ENCODE measurements around the gene DHODH. TPM values are rescaled to one million over a fixed set of nuclear protein-coding genes. Genes with fewer than 3 reads are reported as not detected.

Gene DHODH
- total and polyA plus RNA-seq, 2 of the 8 experiments (the other 6 are each of a cell fraction or from before 2014, with no cell fraction given), result 9.1 to 19.4 TPM

DNA sequence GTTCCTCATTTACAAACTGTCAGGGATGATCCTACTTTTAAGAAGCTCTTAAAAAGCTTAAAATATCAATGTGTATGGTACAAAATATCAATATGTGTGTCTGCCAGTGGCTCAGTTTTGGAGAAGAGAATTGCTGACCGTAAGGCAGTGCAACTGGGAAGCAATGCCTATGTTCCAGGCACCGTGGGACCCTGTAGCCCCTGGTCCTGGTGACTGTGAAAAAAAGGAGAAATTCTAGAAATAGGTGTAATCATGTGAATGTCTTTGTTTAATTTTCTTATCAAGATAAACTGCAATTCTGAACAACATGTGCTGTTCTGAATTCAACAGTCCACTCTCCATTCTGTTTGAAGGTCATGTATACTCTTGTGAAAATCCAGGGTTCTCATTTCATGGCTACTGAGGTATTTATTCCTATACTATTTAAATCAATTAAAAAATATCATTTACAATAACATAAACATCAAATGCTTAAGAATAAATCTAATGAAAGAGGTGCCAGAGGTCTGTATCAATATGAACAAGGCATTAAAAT is 36.3 kb downstream of the DHODH start:
- FAIRE-seq (no peak), DNase-seq (ENCODE audit: low read depth in 1 of 2, low spot score in 2 of 2) (no peak)
- no peak overlapping the region for H4K91ac ChIP-seq (replicated peaks; ENCODE audit: insufficient read length, low read length)
- H2BK120ac ChIP-seq (replicated peaks; ENCODE audit: low read depth, low read length), result no peak overlapping the region
- H2AK5ac ChIP-seq (ENCODE audit: low read depth, low read length), result no peak overlapping the region
- no peaks in the 10 kb centered on the region for H3K79me2 ChIP-seq (ENCODE audit: control insufficient read depth in 1 of 2, insufficient read depth in 2 of 2, low read length in 2 of 2)
- no peak overlapping the region for H3K4me2 ChIP-seq (ENCODE audit: insufficient read depth in 1 of 2, low read depth in 2 of 2, low read length in 2 of 2)
- no peaks in the 10 kb centered on the region for H3K9me3 ChIP-seq (ENCODE audit: insufficient read depth in 2 of 2, low read depth in 1 of 2, low read length in 1 of 2)
- no peaks in the 10 kb centered on the region for H3K36me3 ChIP-seq (ENCODE audit: control insufficient read depth in 2 of 4, insufficient read depth in 4 of 4, low read length in 3 of 4)
- ChIA-PET POLR2A (ENCODE audit: partially characterized antibody) (no interaction called here), CTCF (ENCODE audit: partially characterized antibody) (no interaction called here)
- no peak overlapping the region for H3K18ac ChIP-seq (ENCODE audit: extremely low read depth, low read length)
- H3K27ac ChIP-seq (ENCODE audit: low read depth, low read length), result no peak overlapping the region
- H4K5ac ChIP-seq (ENCODE audit: insufficient read length, low read depth, low read length), result no peak overlapping the region
- 93% methylated on average over 2 of the region's 2 CpGs; no CpG with 5 or more reads in 1 of the 2 experiments for WGBS, 2 experiments (ENCODE audit: extremely low coverage in 1 of 2, insufficient coverage in 1 of 2, insufficient read length in 1 of 2, insufficient replicate concordance in 2 of 2, low coverage in 1 of 2, low lambda C conversion rate in 2 of 2, missing lambda C conversion rate in 1 of 2)
- no peak overlapping the region for H3K23ac ChIP-seq (ENCODE audit: insufficient read length)
- H2BK12ac ChIP-seq (ENCODE audit: low read depth, low read length), result no peak overlapping the region
- H3K79me1 ChIP-seq (ENCODE audit: low read depth, low read length), result no peaks in the 10 kb centered on the region
- H4K20me1 ChIP-seq (replicated peaks in 1 of 2; ENCODE audit: control insufficient read depth in 1 of 2, insufficient read depth in 2 of 2, low read length in 2 of 2), result no peaks in the 10 kb centered on the region
- H3K23me2 ChIP-seq (ENCODE audit: low read depth, low read length), result no peaks in the 10 kb centered on the region
- no peak overlapping the region for H4K8ac ChIP-seq (ENCODE audit: extremely low read depth, insufficient read depth, low read length)
- H3K9ac ChIP-seq (replicated peaks in 1 of 4; ENCODE audit: extremely low read depth in 1 of 4, low read depth in 3 of 4, low read length in 3 of 4), result no peak overlapping the region
- no peak overlapping the region for H2AFZ ChIP-seq (ENCODE audit: low read length)
- H3K4me3 ChIP-seq (ENCODE audit: extremely low read depth in 1 of 4, insufficient read depth in 2 of 4, low read depth in 3 of 4, low read length in 4 of 4), result no peak overlapping the region
- H2BK15ac ChIP-seq (ENCODE audit: low read length), result no peak overlapping the region
- no peak overlapping the region for H3K14ac ChIP-seq (ENCODE audit: insufficient read length)
- no peaks in the 10 kb centered on the region for H3K4me1 ChIP-seq (replicated peaks in 1 of 4; ENCODE audit: control insufficient read depth in 3 of 4, insufficient read depth in 4 of 4, low read length in 3 of 4)
- H2BK20ac ChIP-seq (ENCODE audit: low read length), result no peak overlapping the region
- no peak overlapping the region for H3K56ac ChIP-seq (replicated peaks; ENCODE audit: insufficient read length, low read depth, low read length)
- H2BK5ac ChIP-seq (ENCODE audit: low read depth, low read length), result no peak overlapping the region
- H3K27me3 ChIP-seq (replicated peaks in 1 of 4; ENCODE audit: control insufficient read depth in 3 of 4, extremely low read depth in 1 of 4, insufficient read depth in 3 of 4, low read length in 3 of 4), result no peaks in the 10 kb centered on the region
- no peak overlapping the region for H3K4ac ChIP-seq (replicated peaks; ENCODE audit: insufficient read length, low read depth, low read length)
- no peak for TF ChIP-seq POLR2A (IDR thresholded peaks at IDR 0.05; ENCODE audit: control extremely low read depth in 1 of 2, low read depth in 2 of 2, low read length in 2 of 2)
- TF ChIP-seq RNF2 (IDR thresholded peaks at IDR 0.05; ENCODE audit: borderline replicate concordance, low read depth, low read length, missing control alignments, poor library complexity, severe bottlenecking), result no peak
- TF ChIP-seq, protein P1, sequence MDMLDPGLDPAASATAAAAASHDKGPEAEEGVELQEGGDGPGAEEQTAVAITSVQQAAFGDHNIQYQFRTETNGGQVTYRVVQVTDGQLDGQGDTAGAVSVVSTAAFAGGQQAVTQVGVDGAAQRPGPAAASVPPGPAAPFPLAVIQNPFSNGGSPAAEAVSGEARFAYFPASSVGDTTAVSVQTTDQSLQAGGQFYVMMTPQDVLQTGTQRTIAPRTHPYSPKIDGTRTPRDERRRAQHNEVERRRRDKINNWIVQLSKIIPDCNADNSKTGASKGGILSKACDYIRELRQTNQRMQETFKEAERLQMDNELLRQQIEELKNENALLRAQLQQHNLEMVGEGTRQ (IDR thresholded peaks at IDR 0.05; ENCODE audit: low read length), result no peak
- TF ChIP-seq SIX5 (IDR thresholded peaks at IDR 0.05; ENCODE audit: low read depth, low read length), result no peak
- TF ChIP-seq RFX5 (IDR thresholded peaks at IDR 0.05; ENCODE audit: borderline replicate concordance, low read depth, low read length), result no peak
- no peak for TF ChIP-seq GTF2F1 (IDR thresholded peaks at IDR 0.05; ENCODE audit: borderline replicate concordance, low read depth, low read length)
- TF ChIP-seq NANOG (IDR thresholded peaks at IDR 0.05; ENCODE audit: insufficient read depth, low read depth, low read length, poor library complexity, severe bottlenecking), result no peak
- TF ChIP-seq SP2 (IDR thresholded peaks at IDR 0.05; ENCODE audit: low read length), result no peak
- no peak for TF ChIP-seq ASH2L (IDR thresholded peaks at IDR 0.05; ENCODE audit: low read length)
- TF ChIP-seq HDAC2 (IDR thresholded peaks at IDR 0.05; ENCODE audit: borderline replicate concordance in 1 of 2, low read depth in 2 of 2, low read length in 2 of 2), result no peak
- no peak for TF ChIP-seq KDM4A (IDR thresholded peaks at IDR 0.05; ENCODE audit: low read depth, low read length, severe bottlenecking)
- no peak for TF ChIP-seq KDM1A (IDR thresholded peaks at IDR 0.05; ENCODE audit: borderline replicate concordance, low read length)
- no peak for TF ChIP-seq TAF1 (IDR thresholded peaks at IDR 0.05; ENCODE audit: low read depth, low read length)
